Measurements from ENCODE around the gene WDR89.
"Not testable (repeated sequence)": the region's sequence is repeated elsewhere in the genome, so short reads cannot be mapped to it uniquely, and the experiment has no call there.

Gene WDR89

GRCh38 chr14:63594455-63595372, 47.0 kb downstream of the WDR89 start:
- DNase-seq: no peak

DNA sequence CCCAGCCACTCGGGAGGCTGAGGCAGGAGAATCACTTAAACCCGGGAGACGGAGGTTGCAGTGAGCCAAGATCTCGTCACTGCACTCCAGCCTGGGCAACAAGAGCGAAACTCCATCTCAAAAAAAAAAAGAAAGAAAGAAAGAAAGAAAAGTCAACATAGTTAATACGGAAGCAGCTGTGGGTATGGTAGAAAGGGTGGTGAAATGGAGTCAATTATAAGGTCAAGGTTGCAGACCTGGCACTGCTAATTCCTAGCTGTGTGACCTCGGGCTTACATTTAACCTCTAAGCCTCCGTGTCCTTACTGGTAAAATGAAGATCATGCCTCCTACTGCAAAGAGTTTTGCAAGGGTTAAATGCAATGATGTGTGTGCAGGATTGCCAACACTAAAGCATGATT, 58.6 kb downstream of the WDR89 start:
- not testable (repeated sequence) for DNase-seq

GRCh38 chr14:63581491-63581890, 60.2 kb downstream of the WDR89 start:
- no peak for DNase-seq

- no peak for DNase-seq
These were observed 63.4 kb downstream of the WDR89 start for GRCh38 chr14:63578300-63578699.

DNA sequence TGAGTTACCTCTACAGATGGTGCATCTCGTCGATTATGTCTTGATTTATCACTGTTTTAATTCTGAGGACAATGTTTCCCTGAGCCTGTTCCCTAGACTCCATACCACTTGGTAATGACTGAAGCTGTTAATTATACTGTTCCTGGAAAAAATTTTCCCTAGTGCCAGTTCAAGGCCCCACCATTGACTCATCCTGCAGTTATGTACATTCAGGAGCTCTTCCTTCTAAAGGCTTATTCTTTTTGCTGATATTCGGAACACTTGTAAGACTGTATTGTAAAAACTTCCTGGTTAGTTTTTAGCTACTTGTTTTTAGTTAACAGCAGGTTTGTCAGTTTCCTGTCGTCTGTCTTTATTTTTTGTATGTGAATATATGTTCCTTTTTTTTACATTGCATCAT, 68.1 kb downstream of the WDR89 start:
- DNase-seq: no peak

DNA sequence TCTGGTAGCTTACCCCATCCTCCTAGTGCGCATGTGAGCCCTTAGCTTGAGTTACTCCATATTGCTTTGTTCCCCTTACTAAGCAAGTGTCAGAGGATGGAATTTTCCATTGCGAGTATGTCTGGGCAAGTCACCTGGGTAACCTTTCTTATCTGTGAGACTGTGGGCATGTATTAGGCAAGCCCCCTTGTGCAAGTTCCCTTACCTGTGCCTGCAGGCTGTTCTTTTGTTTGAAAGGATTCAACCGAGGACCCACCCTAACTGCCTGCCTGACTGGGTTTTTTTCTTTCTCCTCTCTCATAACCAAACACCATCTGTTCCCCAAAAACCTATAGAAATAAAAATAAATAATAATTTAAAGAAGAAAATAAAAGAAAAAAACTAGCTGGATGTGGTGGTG, 76.2 kb downstream of the WDR89 start:
- no peak for DNase-seq

GRCh38 chr14:63564318-63564717, 77.4 kb downstream of the WDR89 start:
- no peak for DNase-seq

GRCh38 chr14:63563370-63564026, 78.2 kb downstream of the WDR89 start:
- DNase-seq: no peak

DNA sequence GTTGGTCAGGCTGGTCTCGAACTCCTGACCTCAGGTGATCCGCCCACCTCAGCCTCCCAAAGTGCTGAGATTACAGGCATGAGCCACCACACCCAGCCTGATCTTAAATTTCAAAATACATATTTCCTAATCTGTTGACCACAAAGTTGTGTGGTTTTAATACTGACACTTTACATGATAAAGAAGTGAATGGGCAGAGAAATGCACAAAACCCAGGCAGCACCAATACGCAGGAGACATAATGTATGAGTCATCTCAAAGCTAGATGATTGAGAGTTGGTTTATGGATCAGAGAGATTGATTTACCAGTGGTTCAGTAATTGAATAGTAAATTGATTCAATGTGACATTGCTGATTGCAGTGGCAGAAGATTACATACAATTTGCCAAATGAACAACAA, 79.3 kb downstream of the WDR89 start:
- DNase-seq: no peak

DNA sequence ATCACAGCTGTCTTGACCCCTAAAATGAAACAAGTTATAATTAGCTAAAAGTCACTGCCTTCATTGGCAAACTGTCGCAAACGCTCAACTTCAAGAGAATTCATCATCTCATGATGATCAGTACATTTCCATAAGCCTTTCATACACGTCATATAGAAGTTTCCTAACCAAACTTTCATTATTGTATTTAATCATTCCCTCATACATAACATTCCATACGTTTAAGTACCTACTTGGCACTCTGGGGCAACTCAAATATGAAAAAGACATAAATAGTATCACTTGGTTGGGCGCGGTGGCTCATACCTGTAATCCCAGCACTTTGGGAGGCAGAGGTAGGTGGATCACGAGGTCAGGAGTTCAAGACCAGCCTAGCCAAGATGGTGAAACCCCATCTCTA, 86.1 kb downstream of the WDR89 start:
- DNase-seq: no peak

DNA sequence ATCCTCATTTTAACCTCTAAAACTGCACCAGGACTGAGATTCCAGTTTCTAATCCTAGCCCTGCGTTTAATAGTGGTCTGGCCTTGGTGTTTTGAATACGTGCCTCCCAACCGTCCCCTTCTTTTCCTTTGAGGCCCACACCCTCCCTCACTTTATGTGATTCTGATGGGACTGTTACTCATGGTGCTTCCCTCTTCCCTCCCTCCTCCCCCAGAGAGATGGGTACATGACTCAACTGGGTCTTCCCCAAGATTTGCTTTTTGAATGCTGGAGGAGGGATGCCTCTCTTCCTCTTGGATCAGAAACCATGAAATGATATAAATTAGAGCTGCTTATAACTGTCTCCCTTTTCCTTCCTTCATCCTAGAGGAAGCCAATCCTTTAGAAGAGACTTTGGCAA, 90.3 kb downstream of the WDR89 start:
- no peak for DNase-seq

GRCh38 chr14:63547798-63548335, 93.8 kb downstream of the WDR89 start:
- DNase-seq: no peak

All from activated CD8-positive, alpha-beta memory T cell treated with anti-CD3 and anti-CD28 coated beads, Interleukin-2, amount 50 U/mL, for 4 hours (primary cell).